Ishikawa (cell line): ENCODE measurements around the gene BRCA2.

ENCODE experiments used
- CEBPB ChIP-seq: IDR thresholded peaks from 2 replicates; pipeline ENCODE4 v1.6.1; 2012
- CREB1 ChIP-seq: IDR thresholded peaks from 2 replicates; pipeline ENCODE4 v1.6.1; 2012; ENCODE audit warnings: low read depth
- EP300 ChIP-seq: IDR thresholded peaks from 2 replicates; pipeline ENCODE4 v1.6.1; 2012; ENCODE audit warnings: borderline replicate concordance
- FOXM1 ChIP-seq: IDR thresholded peaks from 2 replicates; pipeline ENCODE4 v1.6.1; 2012; ENCODE audit warnings: low read depth, borderline replicate concordance
- MAX ChIP-seq: IDR thresholded peaks from 2 replicates; pipeline ENCODE4 v1.6.1; 2012
- RAD21 ChIP-seq: IDR thresholded peaks from 2 replicates; pipeline ENCODE4 v1.6.1; 2012; ENCODE audit warnings: low read depth
- TAF1 ChIP-seq: IDR thresholded peaks from 2 replicates; pipeline ENCODE4 v1.6.1; 2012; ENCODE audit warnings: low read depth, mild to moderate bottlenecking
- TCF12 ChIP-seq: IDR thresholded peaks from 2 replicates; pipeline ENCODE4 v1.6.1; 2012; ENCODE audit warnings: low read depth

- no peak for TF ChIP-seq EP300
- no peak for TF ChIP-seq CEBPB
- no peak for TF ChIP-seq CREB1
- no peak for TF ChIP-seq RAD21
- no peak for TF ChIP-seq TAF1
- TF ChIP-seq MAX: no peak
- no peak for TF ChIP-seq FOXM1
- TF ChIP-seq TCF12: no peak
These were observed 75.2 kb downstream of the BRCA2 start for GRCh38 chr13:32390484-32390883.
